HCT116 (cell line): ENCODE data around the gene S100A3. TPM values are rescaled to one million over a fixed set of nuclear protein-coding genes. Genes with fewer than 3 reads are reported as not detected.

Experiments
- ATAC-seq: fragments of 200-7000 bp; cut with Tn5 transposase; 2 replicates; pipeline ENCODE4 v1.9.1; 2020; ENCODE audit warnings: mild to moderate bottlenecking, moderate library complexity
- BruUV-seq: library from RNA; stranded (reverse); fragments of 400-500 nt; replicated peaks from 2 replicates; lab custom pipeline; 2021; lab: Mats Ljungman, UMichigan
- CTCF ChIA-PET: fragments of 300-600 bp; sonication (Branson Sonifier 250); formaldehyde crosslinking; loops from one replicate; lab custom pipeline; 2021; ENCODE audit warnings: antibody characterized with exemption; lab: Charles Lee
- POLR2A ChIA-PET: fragments of 300-600, 350-600 bp; sonication (Branson Sonifier 250); formaldehyde crosslinking; loops from one replicate; lab custom pipeline; 2021; ENCODE audit warnings: antibody characterized with exemption; lab: Charles Lee
- RAD21 ChIA-PET, 2 experiments: fragments of 300-600 bp; sonication (Branson Sonifier 250); formaldehyde crosslinking; loops; one replicate each; lab custom pipeline; 2023; ENCODE audit warnings: low total read pairs in 2 of 2; ENCODE audit not compliant: uncharacterized antibody in 2 of 2, unreplicated experiment in 2 of 2, low non-redundant PET in 1 of 2; lab: Charles Lee
- DNase-seq: peaks from one replicate; pipeline ENCODE4 v3.0.0-alpha.2; 2010; ENCODE audit warnings: low read depth, low spot score
- H2AFZ ChIP-seq: fragments of 200-600 bp; shearing (Covaris generic), sonication (generic); 2 replicates; pipeline ENCODE4 v1.6.1; 2017; ENCODE audit warnings: low read depth, mixed run types, mixed read lengths, antibody characterized with exemption, low read length; ENCODE audit not compliant: poor library complexity, severe bottlenecking
- H3K27ac ChIP-seq: 2 replicates; pipeline ENCODE4 v1.5.1; 2012; ENCODE audit warnings: low read depth, low read length
- H3K27me3 ChIP-seq: fragments of 200-600 bp; sonication (generic); 2 replicates; pipeline ENCODE4 v1.6.1; 2016; ENCODE audit warnings: mixed run types, low read length, mixed read lengths; ENCODE audit not compliant: insufficient read depth
- H3K36me3 ChIP-seq, 2 experiments: fragments of 200-500 bp in 1 of 2; fragments of 200-600 bp in 1 of 2; sonication (Bioruptor generic) in 1 of 2; sonication (generic) in 1 of 2; 2 replicates each; pipeline versions ENCODE4 v1.5.1 to v1.6.1; 2014 to 2016; ENCODE audit warnings: low read length in 2 of 2, inconsistent platforms in 1 of 2, mixed read lengths in 1 of 2, mixed run types in 1 of 2; ENCODE audit not compliant: insufficient read depth in 2 of 2, control insufficient read depth in 1 of 2
- H3K4me1 ChIP-seq, 2 experiments: fragments of 200-600 bp in 1 of 2; sonication (generic) in 1 of 2; 2 replicates each; pipeline versions ENCODE4 v1.5.1 to v1.6.1; 2012 to 2017; ENCODE audit warnings: low read length in 2 of 2, inconsistent platforms in 1 of 2, mild to moderate bottlenecking in 1 of 2, mixed read lengths in 1 of 2, mixed run types in 1 of 2, moderate library complexity in 1 of 2; ENCODE audit not compliant: insufficient read depth in 2 of 2, control insufficient read depth in 1 of 2
- H3K4me2 ChIP-seq: fragments of 200-600 bp; sonication (generic); 2 replicates; pipeline ENCODE4 v1.6.1; 2017; ENCODE audit warnings: mixed run types, low read length, mixed read lengths
- H3K4me3 ChIP-seq, 2 experiments: fragments of 200-600 bp in 1 of 2; sonication (generic) in 1 of 2; replicated peaks in 1 of 2; 2 replicates each; pipeline ENCODE4 v1.5.1; 2011 to 2016; ENCODE audit warnings: low read length in 2 of 2, control low read depth in 1 of 2, low read depth in 1 of 2, mild to moderate bottlenecking in 1 of 2, mixed read lengths in 1 of 2, mixed run types in 1 of 2
- H3K79me2 ChIP-seq: fragments of 200-600 bp; sonication (generic); 2 replicates; pipeline ENCODE4 v1.6.1; 2017; ENCODE audit warnings: mild to moderate bottlenecking, mixed run types, low read length, moderate library complexity, mixed read lengths; ENCODE audit not compliant: insufficient read depth
- H3K9ac ChIP-seq: fragments of 200-600 bp; sonication (generic); 2 replicates; pipeline ENCODE4 v1.6.1; 2016; ENCODE audit warnings: low read length, mixed read lengths
- H3K9me2 ChIP-seq: fragments of 200-600 bp; sonication (generic), shearing (Covaris generic); 2 replicates; pipeline ENCODE4 v1.6.1; 2017; ENCODE audit warnings: mixed run types, mild to moderate bottlenecking, moderate library complexity; ENCODE audit not compliant: insufficient read depth
- H3K9me3 ChIP-seq, 2 experiments: fragments of 200-500 bp in 1 of 2; fragments of 200-600 bp in 1 of 2; sonication (Bioruptor generic) in 1 of 2; sonication (generic) in 1 of 2; 2 replicates each; pipeline ENCODE4 v1.6.1; 2014 to 2017; ENCODE audit warnings: low read length in 2 of 2, mixed read lengths in 2 of 2, inconsistent platforms in 1 of 2, low read depth in 1 of 2, mild to moderate bottlenecking in 1 of 2, mixed run types in 1 of 2, moderate library complexity in 1 of 2; ENCODE audit not compliant: control insufficient read depth in 1 of 2, insufficient read depth in 1 of 2
- H4K20me1 ChIP-seq: fragments of 200-600 bp; sonication (generic), shearing (Covaris generic); 2 replicates; pipeline ENCODE4 v1.6.1; 2017; ENCODE audit warnings: mixed run types, mild to moderate bottlenecking, moderate library complexity; ENCODE audit not compliant: insufficient read depth
- FOSL1 ChIP-seq: IDR thresholded peaks from 2 replicates; pipeline ENCODE4 v1.6.1; 2012; ENCODE audit warnings: low read depth
- JUND ChIP-seq: IDR thresholded peaks from 2 replicates; pipeline ENCODE4 v1.6.1; 2012
- POLR2AphosphoS5 ChIP-seq: IDR thresholded peaks from 2 replicates; pipeline ENCODE4 v1.6.1; 2011; ENCODE audit warnings: mild to moderate bottlenecking, low read depth, low read length, moderate library complexity
- SIN3A ChIP-seq: IDR thresholded peaks from 2 replicates; pipeline ENCODE4 v1.6.1; 2012; ENCODE audit warnings: low read depth
- SP1 ChIP-seq: IDR thresholded peaks from 2 replicates; pipeline ENCODE4 v1.6.1; 2012; ENCODE audit warnings: low read depth
- YY1 ChIP-seq: IDR thresholded peaks from 2 replicates; pipeline ENCODE4 v1.6.1; 2011; ENCODE audit warnings: low read length, low read depth, moderate library complexity, mild to moderate bottlenecking; ENCODE audit not compliant: insufficient replicate concordance; ENCODE audit errors: extremely low read depth
- ZNF274 ChIP-seq: fragments of 200-500 bp; sonication (Bioruptor generic); IDR thresholded peaks from 2 replicates; pipeline ENCODE4 v1.6.1; 2014; ENCODE audit warnings: mild to moderate bottlenecking, low read depth, low read length, inconsistent platforms
- intact Hi-C: fragments of 100-400 bp; cut with micrococcal nuclease; formaldehyde crosslinking; loops from 2 replicates; pipeline ENCODE4 v1.10.0; 2022
- total RNA-seq: library from RNA; stranded (reverse); gene quantifications from one replicate; pipeline ENCODE4 v1.2.1, GENCODE V29; 2021; ENCODE audit not compliant: unreplicated experiment

S100A3 gene
- total RNA-seq, 1 experiment from 2014 or later, result 4.2 TPM

GRCh38 chr1:153598309-153599172, 49.5 kb upstream of the S100A3 start:
- no TSS peak for BruUV-seq
- H3K27me3 ChIP-seq, result no peaks in the 10 kb centered on the region
- no peak overlapping the region; the same call in 1 of the 2 replicates for H3K27ac ChIP-seq
- TF ChIP-seq POLR2AphosphoS5 (peak; percentile 37; the same call in 1 of the 2 replicates), SIN3A (no peak)
- POLR2A ChIA-PET, result interaction anchor here (0.8 to 1.4 kb wide), 4 partner anchors 10 to 66 kb away, joined by 3 to 5 read pairs (median 4); no protein-coding TSS in a partner anchor
- no peak overlapping the region for H3K4me3 ChIP-seq
- no peak overlapping the region for H3K4me2 ChIP-seq
- H2AFZ ChIP-seq, result no peak overlapping the region
- H4K20me1 ChIP-seq, result no peaks in the 10 kb centered on the region
- RAD21 ChIA-PET, result no interaction called here
- no peaks in the 10 kb centered on the region for H3K36me3 ChIP-seq
- no peak for ATAC-seq
- no peak overlapping the region for H3K9ac ChIP-seq
- no peaks in the 10 kb centered on the region for H3K9me2 ChIP-seq
- no peaks in the 10 kb centered on the region for H3K79me2 ChIP-seq
- no peak for DNase-seq
- H3K4me1 ChIP-seq, result peaks cover 8 to 22% of the 10 kb centered on the region in 2 experiments
- no peaks in the 10 kb centered on the region for H3K9me3 ChIP-seq
- intact Hi-C loops, result no loop called here
- CTCF ChIA-PET, result no interaction called here

GRCh38 chr1:153597206-153597605, 48.1 kb upstream of the S100A3 start:
- Histone ChIP-seq H3K4me3 (no peak overlapping the region), H3K9me2 (no peaks in the 10 kb centered on the region), H3K27me3 (no peaks in the 10 kb centered on the region), H3K9me3 (no peaks in the 10 kb centered on the region), H3K36me3 (no peaks in the 10 kb centered on the region), H2AFZ (no peak overlapping the region), H4K20me1 (no peaks in the 10 kb centered on the region), H3K4me1 (peaks cover 8 to 22% of the 10 kb centered on the region in 2 experiments), H3K9ac (0 out of 2 replicates have a peak overlapping the region, but pooled peaks have one; percentile 1), H3K79me2 (no peaks in the 10 kb centered on the region), H3K27ac (no peak overlapping the region), H3K4me2 (peak overlapping the region; percentile 50)
- RAD21 ChIA-PET, result no interaction called here
- DNase-seq, result no peak
- intact Hi-C loops, result no loop called here
- ATAC-seq, result peak; percentile 83
- BruUV-seq, result no TSS peak
- TF ChIP-seq JUND (peak; percentile 39; the same call in 1 of the 2 replicates), FOSL1 (peak; percentile 54; the same call in 1 of the 2 replicates), SP1 (peak; percentile 41; the same call in 1 of the 2 replicates), YY1 (no peak), ZNF274 (no peak)
- POLR2A ChIA-PET, result interaction anchor here (1.4 kb wide), 1 partner anchor 12 kb away, joined by 5 read pairs; no protein-coding TSS in a partner anchor
- CTCF ChIA-PET, result interaction anchor here (0.8 kb wide), 1 partner anchor 25 kb away, joined by 3 read pairs; no protein-coding TSS in a partner anchor
